HG03135 (cell line): ENCODE results near the gene HADHB.

Source experiments
- ATAC-seq: cut with Tn5 transposase; IDR thresholded peaks from one replicate; pipeline ENCODE4 v1.9.1; 2021; ENCODE audit warnings: mild to moderate bottlenecking, moderate library complexity; ENCODE audit not compliant: unreplicated experiment

The HADHB gene

DNA sequence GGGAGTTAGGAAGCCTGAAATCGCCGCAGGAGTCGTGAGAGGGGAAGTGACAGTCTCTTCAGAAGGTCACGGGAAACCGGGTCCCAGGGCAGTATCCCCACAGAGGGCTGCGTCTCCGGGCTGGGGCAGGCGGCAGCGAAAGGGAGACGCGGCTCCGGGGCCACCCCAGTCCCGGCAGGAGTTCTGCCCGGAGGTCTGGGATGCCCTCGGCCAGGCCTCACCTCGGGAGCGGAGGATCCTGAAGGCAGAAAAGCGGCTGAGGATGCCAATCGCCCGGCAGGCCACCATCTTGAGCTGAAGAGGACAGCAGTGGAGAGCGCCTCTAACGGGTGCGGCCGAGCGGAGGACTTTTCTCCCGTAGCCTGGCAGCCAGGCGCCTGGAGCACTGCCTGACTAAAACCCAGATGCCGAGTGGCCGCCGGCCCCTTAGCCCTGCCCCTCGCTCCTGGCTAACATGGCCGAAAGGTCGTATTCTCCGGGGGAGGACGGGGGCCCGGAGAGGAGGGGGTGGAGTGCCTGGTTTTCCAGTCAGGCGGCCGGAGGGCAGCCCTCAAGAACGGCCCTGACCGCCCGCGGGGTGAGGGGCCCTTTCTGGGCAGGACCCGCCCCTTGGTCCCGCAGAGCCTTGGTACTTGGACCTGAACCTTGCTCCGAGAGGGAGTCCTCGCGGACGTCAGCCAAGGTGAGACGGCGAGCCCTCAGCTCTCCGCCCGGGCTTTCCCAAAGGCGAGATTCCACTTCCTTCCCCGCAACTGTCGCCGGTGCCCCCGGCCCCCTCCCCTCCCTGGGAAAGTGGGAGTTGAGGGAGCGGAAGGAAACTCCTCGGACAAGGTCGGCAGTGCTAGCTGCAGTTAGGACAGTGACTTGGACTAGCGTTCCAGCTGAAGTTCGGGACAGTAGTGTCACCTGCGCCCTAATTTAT lies at the start of gene HADHB, which contains the start of gene HADHA:
Gene HADHB (plus strand): TSS at position 631 of the 922 bp plus-strand sequence. CDS start 9,316 bp downstream, outside the sequence.
Gene HADHA (minus strand): TSS at position 324 of the 922 bp plus-strand sequence. CDS start 36 bp downstream, at position 288.
- ATAC-seq = peak; percentile 66

DNA sequence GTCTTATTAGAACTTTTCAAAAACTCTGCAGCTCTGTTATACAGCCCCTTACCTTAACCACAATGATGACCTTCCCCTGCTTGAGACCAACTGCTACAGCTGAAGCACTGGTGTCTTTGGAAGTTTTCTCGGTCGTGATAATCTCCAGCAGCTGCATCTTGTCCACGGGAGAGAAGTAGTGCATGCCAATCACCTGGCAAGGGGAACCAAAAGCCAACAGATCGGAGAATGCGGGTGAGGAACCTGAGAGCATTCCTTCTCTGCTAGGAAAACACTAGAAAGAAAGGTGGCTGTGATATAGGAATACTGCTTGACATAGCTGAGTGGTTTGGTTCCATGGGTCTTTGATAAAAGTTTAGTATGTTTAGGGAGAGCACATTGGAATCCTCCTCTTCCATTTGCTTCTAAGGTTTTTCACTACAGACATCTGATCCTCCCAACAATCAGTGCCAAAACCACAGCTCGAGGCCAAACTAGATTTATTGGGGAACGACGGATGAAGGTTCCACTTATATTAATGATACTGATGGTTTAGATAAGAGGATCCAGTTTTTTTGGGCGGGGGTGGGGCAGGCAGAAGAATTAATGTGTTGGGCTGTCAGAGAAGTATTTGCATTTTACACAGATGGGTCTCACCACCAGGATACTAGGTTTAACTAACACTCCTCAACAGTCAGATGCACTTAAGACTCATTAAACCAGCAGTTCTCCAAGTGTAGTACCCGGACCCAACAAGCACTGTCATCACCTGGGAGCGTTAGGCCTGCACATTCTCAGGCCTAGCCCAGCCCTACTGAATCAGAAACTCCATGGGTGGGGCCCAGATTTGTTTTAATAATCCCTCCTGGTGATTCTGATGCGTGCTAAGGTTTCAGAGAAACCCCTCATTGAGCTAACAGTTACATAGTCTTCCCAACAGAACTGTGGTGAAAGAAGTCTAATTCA lies 49.4 kb upstream of the HADHB start:
- ATAC-seq = no peak

DNA sequence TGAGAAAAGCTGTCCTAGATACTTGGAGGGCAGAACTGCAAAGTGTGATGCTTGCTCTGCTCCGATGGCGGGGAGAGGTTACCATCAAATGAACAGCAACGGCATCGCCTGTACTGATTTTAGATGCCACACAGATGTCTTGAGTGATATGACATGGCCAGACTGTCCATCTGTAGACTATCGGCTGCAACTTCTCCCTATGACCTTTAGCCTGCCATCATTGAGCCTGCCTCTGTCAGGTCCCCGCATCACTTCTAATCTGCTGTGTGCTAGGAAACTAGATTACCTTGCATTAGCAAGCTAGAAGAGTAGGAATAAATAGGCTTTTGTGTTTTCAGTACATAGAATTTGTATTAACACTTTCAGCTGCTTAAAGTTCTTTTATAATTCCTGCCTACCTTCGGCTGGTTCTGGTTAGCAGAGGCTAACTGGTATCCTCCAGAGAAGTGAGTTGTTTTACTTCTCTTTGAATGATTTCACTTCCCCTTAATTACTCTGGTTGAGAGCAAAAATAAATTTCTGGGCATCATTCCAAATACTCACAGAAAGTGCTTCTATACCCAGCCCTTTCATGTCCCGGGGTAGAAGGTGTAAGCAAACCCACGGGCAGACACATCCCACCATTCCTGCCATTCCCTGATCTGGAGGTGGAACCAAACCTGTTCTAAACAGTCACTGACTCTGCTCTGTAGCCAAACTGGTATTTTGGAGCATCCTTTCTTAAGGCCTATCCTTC lies 47.9 kb upstream of the HADHB start:
- ATAC-seq = no peak

DNA sequence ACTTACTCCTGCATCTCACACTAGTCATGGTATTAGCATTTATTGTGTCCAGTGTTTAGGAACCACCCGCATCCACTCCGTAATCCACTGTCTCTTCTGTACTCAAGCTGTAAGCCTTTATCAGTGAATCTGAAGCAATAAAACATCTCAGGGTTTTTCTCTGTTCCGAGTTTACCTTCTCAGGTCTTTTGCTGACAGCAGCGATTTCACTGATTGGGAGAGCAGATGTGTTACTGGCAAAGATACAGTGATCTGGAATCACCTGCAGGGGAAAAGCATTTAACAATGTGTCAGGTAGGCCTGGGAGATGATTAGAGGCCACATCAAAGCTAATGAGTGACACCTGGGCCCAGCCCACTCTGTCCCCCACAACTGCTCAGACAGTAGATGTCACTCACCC lies 47.2 kb upstream of the HADHB start:
- ATAC-seq = no peak

DNA sequence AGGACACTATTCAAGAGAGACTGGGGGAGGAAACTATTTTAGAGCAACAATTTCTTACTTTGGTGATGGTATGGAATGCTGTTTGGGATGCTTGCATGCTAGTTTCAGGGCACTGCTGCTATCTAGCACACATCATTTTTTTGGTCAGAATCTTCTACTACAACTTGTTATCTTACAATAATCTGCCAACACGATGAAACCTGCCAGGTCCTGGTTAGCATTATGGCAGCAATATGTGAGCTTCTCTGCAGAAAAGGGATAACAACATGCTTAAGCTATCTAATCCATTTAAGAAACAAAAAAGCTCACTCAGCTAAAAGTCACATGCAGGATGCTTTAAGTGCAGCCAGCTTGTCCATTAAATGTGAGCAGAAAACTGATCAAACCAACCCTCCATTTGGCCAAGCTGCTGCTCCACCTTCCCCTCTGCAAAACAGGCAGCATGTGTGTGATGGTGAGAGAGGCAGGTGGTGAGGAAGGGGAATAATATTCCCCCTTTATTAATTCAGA lies 41.7 kb upstream of the HADHB start:
- no peak for ATAC-seq

DNA sequence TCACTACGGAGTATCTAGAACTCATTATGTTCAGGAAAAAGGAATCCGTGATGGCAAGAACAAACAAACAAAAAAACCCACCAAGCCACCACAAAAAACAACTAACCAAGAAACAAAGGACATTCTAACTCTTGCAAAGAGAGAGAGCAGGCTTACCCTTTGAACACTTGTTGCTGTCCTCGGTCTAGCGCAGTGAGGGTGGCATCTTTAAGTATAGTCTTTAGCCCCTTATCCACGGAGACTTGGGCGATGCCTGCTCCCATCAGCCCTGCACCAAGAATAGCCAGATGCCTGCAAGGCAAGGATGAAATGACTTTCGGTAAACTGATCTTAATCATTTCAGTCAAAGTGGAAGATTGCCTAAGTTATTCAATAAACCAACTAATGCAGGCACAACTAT lies 40.8 kb upstream of the HADHB start:
- no peak for ATAC-seq

DNA sequence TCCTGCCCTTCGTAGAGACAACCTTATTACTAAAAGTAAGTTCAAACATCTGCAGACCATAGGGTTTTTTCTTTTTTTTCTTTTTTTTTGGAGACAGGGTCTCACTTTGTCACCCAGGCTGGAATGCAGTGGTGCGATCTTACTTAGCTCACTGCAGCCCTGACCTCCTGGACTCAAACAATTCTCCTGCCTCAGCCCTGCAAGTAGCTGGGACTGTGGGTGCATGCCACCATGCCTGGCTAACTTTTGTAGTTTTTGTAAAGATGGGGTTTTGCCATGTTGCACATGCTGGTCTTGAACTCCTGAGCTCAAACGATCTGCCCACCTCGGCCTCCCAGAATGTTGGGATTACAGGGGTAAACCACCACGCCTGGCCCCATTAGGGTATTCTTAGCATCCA lies 32.7 kb upstream of the HADHB start:
- ATAC-seq = no peak

DNA sequence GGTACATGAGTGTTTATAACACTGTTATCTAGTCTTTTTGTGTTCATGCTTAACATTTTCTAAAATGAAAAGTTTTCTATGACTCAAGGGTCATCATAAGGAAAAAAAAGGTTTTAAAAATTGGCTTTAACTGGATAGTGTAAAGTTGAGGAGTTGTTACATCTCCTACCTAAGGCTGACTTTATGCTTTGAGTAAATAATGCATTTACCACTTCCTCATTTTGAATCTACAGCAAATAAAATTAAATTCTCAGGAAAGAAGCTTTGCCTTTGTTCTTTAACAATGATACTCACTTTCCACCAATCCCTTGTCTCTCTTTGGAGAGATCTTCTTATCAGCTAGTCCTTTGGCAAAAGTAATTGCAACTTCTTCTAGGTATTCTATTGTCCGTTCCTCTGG lies 30.0 kb upstream of the HADHB start:
- ATAC-seq = no peak

DNA sequence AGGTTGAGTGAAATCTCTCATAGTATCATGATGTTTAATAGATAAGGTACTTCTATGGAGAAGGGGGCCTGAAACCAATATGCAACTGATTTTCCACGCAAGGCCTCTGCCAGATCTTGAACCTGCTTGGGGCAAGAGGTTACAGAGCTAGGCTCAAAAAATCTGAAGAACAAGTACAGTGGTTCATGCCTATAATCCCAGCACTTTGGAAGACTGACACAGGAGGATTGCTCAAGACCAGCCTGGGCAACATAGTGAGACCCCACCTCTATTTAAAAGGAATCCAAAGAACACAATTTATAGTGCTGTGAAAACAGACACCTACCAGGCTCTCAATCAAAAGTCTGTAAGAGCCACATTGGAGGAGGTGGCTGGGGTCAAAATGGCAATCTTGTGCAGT lies 28.9 kb upstream of the HADHB start:
- ATAC-seq = no peak

DNA sequence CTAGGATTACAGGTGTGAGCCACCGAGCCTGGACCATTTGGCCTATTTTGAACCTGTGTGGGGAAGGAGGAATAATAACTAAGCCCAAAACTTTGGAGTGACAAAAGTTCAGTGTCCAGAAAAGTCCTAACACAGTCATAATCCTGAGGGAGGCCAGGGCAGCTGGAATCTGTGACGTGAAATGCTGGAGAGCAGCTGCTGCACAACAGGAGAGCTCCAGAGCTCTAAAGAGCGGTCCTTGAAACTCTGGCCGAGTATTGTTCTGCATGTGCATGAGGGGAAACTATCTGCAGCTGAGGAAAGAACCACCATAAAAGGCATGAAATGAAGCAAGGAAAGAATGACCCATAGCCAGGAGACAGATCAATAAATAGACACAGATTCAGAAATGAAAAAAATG lies 28.2 kb upstream of the HADHB start:
- no peak for ATAC-seq

DNA sequence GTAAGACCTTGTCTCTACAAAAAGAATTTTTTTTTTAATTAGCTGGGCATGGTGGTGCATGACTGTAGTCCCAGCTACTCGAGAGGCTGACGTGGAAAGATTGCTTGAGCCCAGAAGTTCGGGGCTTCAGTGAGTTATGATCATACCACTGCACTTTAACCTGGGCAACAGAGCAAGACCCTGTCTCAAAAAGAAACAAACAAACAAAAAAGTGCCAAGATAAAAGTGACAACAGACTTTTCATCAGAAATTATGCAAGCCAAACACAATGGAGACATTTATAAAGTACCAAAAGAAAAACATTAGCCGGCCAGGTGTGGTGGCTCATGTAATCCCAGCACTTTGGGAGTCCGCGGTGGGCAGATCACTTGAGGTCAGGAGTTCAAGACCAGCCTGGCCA lies 27.0 kb upstream of the HADHB start:
- no peak for ATAC-seq

DNA sequence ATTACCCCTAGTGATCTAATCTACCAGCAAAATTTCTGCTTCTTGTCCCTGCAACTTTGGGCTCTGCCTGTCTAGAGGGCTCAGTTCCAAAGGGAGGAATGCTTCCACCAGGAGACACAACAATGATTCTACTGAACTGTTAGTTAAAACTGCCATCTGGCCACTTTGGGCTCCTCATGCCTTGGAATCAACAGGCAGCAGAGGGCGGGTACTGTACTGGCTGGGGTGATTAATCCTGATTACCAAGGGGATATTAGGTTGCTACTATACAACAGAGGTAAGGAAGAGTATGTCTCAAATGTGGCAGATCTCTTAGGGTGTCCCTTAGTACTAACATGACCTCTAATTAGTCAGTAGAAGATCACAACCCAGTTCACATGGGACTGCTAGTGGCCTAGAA lies 21.7 kb upstream of the HADHB start:
- ATAC-seq = no peak

DNA sequence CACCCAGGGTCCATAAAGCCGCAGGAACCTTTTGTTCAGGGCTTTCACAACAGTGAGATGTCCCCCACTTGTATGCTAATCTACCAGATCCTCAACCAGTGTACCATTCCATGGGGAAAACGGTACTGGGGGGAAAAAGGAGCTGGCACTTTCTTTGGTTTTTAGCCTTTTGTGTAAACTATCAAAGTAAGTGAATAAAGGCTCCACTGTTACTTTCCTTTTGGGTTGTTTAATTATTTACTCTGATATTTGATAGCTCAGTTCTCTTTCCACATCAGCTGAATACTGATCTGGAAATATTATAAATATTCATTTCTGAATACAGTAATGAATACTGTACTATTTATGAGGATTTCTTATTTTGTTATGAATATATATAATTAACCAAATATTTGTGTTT lies 20.6 kb upstream of the HADHB start:
- ATAC-seq = no peak

DNA sequence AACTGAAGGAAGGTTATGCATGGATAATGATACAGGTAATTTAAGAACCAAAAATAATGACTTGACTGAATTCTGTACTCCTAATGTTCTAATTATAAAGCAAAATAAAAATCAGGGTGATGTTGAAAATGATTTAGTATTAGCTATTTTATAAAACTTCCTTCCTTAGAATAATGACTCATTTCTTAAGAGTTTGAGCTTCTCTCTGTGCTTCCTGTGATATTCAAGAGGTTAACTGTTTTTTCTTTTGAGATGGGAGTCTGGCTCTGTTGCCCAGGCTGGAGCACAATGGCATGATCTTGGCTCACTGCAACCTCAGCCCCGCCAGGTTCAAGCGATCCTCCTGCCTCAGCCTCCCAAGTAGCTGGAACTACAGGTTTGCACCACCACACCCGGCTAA lies 15.1 kb upstream of the HADHB start:
- no peak for ATAC-seq

DNA sequence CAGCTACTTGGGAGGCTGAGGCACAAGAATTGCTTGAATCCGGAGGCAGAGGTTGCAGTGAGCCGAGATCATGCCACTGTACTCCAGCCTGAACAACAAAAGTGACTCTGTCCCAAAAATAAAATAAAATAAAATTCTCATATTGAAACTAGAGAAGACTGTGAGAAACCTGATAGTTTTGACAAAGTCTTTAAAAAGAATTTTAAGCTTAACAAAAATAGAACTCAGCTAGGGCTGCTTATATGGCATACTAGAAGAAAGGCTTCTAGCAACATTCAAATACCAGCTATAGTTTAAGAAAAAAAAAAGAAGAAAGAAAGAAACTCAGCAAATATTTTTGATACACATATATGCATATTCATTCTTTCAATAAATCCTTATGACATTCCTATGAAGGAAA lies 13.9 kb upstream of the HADHB start:
- ATAC-seq = no peak

DNA sequence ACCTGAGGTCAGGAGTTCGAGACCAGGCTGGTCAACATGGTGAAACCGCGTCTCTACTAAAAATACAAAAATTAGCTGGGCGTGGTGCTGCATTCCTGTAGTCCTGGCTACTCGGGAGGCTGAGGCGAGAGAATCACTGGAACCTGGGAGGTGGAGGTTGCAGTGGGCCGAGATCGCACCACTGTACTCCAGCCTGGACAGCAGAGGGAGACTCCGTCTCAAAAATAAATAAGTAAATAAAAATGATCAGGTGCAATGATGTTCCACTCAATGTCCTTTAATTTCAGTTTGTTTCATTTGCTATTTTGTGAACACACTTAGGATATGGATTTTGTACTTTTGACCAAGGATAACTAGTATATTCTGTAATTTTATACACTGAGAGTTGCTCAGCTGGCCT lies 9.7 kb upstream of the HADHB start:
- no peak for ATAC-seq

DNA sequence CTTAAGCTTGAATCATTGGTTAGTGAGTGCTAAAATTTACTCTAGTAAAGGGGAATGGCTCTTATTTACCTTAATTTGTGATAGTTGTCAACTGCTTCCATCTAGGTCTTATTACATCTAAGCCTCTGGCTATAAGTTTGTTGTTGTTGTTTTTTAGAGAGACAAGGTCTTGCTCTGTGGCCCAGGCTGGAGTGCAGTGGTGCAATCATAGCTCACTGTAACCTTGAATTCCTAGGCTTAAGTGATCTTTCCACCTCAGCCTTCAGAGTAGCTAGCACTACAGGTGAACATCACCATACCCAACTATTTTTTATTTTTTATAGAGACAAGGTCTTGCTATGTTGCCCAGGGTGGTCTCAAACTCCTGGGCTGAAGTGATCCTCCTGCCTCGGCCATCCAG lies 6.9 kb upstream of the HADHB start:
- no peak for ATAC-seq

DNA sequence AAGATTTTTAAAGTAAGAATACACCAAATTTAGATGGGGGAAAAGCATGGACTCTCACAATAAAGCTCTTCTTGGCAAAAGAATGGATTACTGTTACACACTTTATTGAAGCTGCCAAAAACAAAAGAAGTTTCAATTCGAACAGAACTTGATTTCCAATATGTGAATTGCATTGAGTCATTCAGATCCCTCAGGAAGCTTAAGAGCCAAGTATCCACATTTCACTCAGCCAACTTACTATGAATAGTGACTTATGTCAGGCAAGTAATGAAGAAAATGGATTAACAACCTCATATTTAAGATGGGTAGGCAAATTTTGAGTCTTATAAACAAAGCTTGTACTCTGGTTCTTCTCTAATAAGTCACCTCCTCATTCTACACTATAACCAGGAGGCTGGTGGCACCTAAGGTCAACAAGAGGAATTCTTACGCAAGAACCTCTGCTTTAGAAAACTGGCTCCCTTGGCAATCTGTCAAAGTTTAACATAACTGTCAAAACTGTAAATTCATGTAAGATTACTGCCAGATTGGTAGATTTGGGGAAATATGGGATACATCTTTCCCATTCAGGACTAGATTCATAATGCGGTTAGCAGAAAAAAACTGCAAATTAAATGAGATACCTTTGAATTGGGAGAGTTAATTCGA lies 6.3 kb upstream of the HADHB start:
- no peak for ATAC-seq

DNA sequence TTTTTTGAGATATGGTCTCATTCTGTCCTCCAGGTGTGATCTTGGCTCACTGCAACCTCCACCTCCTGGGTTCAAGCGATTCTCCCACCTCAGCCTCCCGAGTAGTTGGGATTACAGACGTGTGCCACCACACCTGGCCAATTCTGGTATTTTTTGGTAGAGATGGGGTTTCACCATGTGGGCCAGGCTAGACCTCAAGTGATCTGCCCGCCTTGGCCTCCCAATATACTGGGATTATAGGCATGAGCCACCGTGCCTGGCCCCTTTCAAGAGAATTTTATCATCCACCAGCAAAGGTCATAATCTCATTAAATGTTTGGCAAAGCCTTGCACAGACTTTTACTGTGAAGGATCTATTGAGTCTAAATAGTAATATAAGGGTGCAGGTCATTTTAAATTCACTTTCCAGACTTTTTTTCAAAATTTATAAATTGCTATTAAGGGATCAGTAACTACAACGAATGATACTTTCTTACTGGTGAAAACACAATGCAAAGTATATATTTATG lies 2.8 kb upstream of the HADHB start:
- ATAC-seq = no peak
